Ectodermal cell (in vitro differentiated cells): ENCODE results near the gene ELMOD1.

Experiments
- H3K27ac ChIP-seq: 2 replicates; pipeline ENCODE4 v1.7.0; 2013; ENCODE audit warnings: mild to moderate bottlenecking, low read depth, low read length; ENCODE audit not compliant: insufficient read depth, poor library complexity, severe bottlenecking
- H3K27me3 ChIP-seq: 2 replicates; pipeline ENCODE4 v1.7.0; 2013; ENCODE audit warnings: mild to moderate bottlenecking, low read length; ENCODE audit not compliant: insufficient read depth, control insufficient read depth, poor library complexity, severe bottlenecking
- H3K36me3 ChIP-seq: one replicate; pipeline ENCODE4 v1.7.0; 2013; ENCODE audit warnings: low read length; ENCODE audit not compliant: control insufficient read depth, insufficient read depth
- H3K4me1 ChIP-seq: one replicate; pipeline ENCODE4 v1.7.0; 2013; ENCODE audit warnings: low read length; ENCODE audit not compliant: control insufficient read depth, insufficient read depth
- H3K4me3 ChIP-seq: 2 replicates; pipeline ENCODE4 v1.7.0; 2013; ENCODE audit warnings: low read depth, low read length, control low read depth; ENCODE audit not compliant: insufficient read depth
- H3K9me3 ChIP-seq: 2 replicates; pipeline ENCODE4 v1.7.0; 2013; ENCODE audit warnings: mild to moderate bottlenecking, low read length, moderate library complexity; ENCODE audit not compliant: control insufficient read depth
- WGBS, 2 experiments: methylation state at CpG; one replicate each; pipeline ENCODE4 v1.1.7; 2013; ENCODE audit warnings: missing lambda C conversion rate in 2 of 2; 5-methylcytosine and 5-hydroxymethylcytosine counted together

ELMOD1 gene

GRCh38 chr11:107606141-107606540 lies 15.2 kb downstream of the ELMOD1 start:
- H3K27me3 ChIP-seq, result peaks cover 6% of the 10 kb centered on the region
- no peak overlapping the region for H3K27ac ChIP-seq
- H3K4me1 ChIP-seq, result peaks cover 6% of the 10 kb centered on the region
- H3K4me3 ChIP-seq, result no peak overlapping the region
- H3K9me3 ChIP-seq, result no peaks in the 10 kb centered on the region
- H3K36me3 ChIP-seq, result no peaks in the 10 kb centered on the region
- WGBS, 2 experiments, result 75 to 85% methylated on average over 3 of the region's 3 CpGs

GRCh38 chr11:107608809-107609208 lies 17.9 kb downstream of the ELMOD1 start:
- H3K4me3 ChIP-seq, result no peak overlapping the region
- WGBS, 2 experiments, result 55 to 58% methylated on average over 2 of the region's 2 CpGs
- no peaks in the 10 kb centered on the region for H3K9me3 ChIP-seq
- no peak overlapping the region for H3K27ac ChIP-seq
- H3K36me3 ChIP-seq, result no peaks in the 10 kb centered on the region
- H3K27me3 ChIP-seq, result peaks cover 6% of the 10 kb centered on the region
- peaks cover 6% of the 10 kb centered on the region for H3K4me1 ChIP-seq

- H3K36me3 ChIP-seq, result no peaks in the 10 kb centered on the region
- peak overlapping the region; percentile 66 for H3K27ac ChIP-seq
- no peak overlapping the region for H3K4me3 ChIP-seq
- H3K27me3 ChIP-seq, result peaks cover 6% of the 10 kb centered on the region
- H3K4me1 ChIP-seq, result peaks cover 6% of the 10 kb centered on the region
- H3K9me3 ChIP-seq, result no peaks in the 10 kb centered on the region
- WGBS, 2 experiments, result 27 to 30% methylated on average over 10 of the region's 10 CpGs
These were observed 18.7 kb downstream of the ELMOD1 start for GRCh38 chr11:107609400-107610218.

GRCh38 chr11:107612445-107612844 lies 21.5 kb downstream of the ELMOD1 start:
- peaks cover 6% of the 10 kb centered on the region for H3K4me1 ChIP-seq
- peaks cover 6% of the 10 kb centered on the region for H3K27me3 ChIP-seq
- no peak overlapping the region for H3K4me3 ChIP-seq
- no peaks in the 10 kb centered on the region for H3K9me3 ChIP-seq
- H3K36me3 ChIP-seq, result no peaks in the 10 kb centered on the region
- H3K27ac ChIP-seq, result no peak overlapping the region
- WGBS, 2 experiments, result 90 to 100% methylated on average over 2 of the region's 2 CpGs

GRCh38 chr11:107619926-107620325 lies 29.0 kb downstream of the ELMOD1 start:
- Histone ChIP-seq H3K4me3 (no peak overlapping the region), H3K36me3 (no peaks in the 10 kb centered on the region), H3K27me3 (no peaks in the 10 kb centered on the region), H3K4me1 (no peaks in the 10 kb centered on the region), H3K9me3 (no peaks in the 10 kb centered on the region), H3K27ac (no peak overlapping the region)
- WGBS, 2 experiments, result 90 to 100% methylated on average over 1 of the region's 1 CpG

- 73 to 97% methylated on average over 1 of the region's 1 CpG for WGBS, 2 experiments
- Histone ChIP-seq H3K4me1 (no peaks in the 10 kb centered on the region), H3K27ac (no peak overlapping the region), H3K4me3 (no peak overlapping the region), H3K9me3 (no peaks in the 10 kb centered on the region), H3K27me3 (no peaks in the 10 kb centered on the region), H3K36me3 (no peaks in the 10 kb centered on the region)
These were observed 30.1 kb downstream of the ELMOD1 start for GRCh38 chr11:107621081-107621480.

- Histone ChIP-seq H3K9me3 (no peaks in the 10 kb centered on the region), H3K4me3 (no peak overlapping the region), H3K4me1 (no peaks in the 10 kb centered on the region), H3K36me3 (no peaks in the 10 kb centered on the region), H3K27ac (no peak overlapping the region), H3K27me3 (no peaks in the 10 kb centered on the region)
- WGBS, 2 experiments, result 83 to 88% methylated on average over 7 of the region's 7 CpGs
These were observed 32.2 kb downstream of the ELMOD1 start for GRCh38 chr11:107623183-107623582.

- no peaks in the 10 kb centered on the region for H3K27me3 ChIP-seq
- no peak overlapping the region for H3K4me3 ChIP-seq
- no peaks in the 10 kb centered on the region for H3K4me1 ChIP-seq
- H3K9me3 ChIP-seq, result no peaks in the 10 kb centered on the region
- WGBS, 2 experiments, result 59 to 63% methylated on average over 10 of the region's 10 CpGs
- no peaks in the 10 kb centered on the region for H3K36me3 ChIP-seq
- no peak overlapping the region for H3K27ac ChIP-seq
These were observed 34.2 kb downstream of the ELMOD1 start for GRCh38 chr11:107624983-107625684.

GRCh38 chr11:107625685-107625989 lies 34.7 kb downstream of the ELMOD1 start:
- Histone ChIP-seq H3K4me1 (no peaks in the 10 kb centered on the region), H3K4me3 (no peak overlapping the region), H3K9me3 (no peaks in the 10 kb centered on the region), H3K27me3 (no peaks in the 10 kb centered on the region), H3K36me3 (no peaks in the 10 kb centered on the region), H3K27ac (no peak overlapping the region)
- WGBS, 2 experiments, result 60 to 100% methylated on average over 1 to 2 of the region's 2 CpGs

GRCh38 chr11:107631043-107631442 lies 40.1 kb downstream of the ELMOD1 start:
- no peak overlapping the region for H3K27ac ChIP-seq
- no peaks in the 10 kb centered on the region for H3K9me3 ChIP-seq
- no peaks in the 10 kb centered on the region for H3K4me1 ChIP-seq
- WGBS, 2 experiments, result 100% methylated on average over 2 of the region's 2 CpGs; no CpG with 5 or more reads in 1 of the 2 experiments
- H3K4me3 ChIP-seq, result no peak overlapping the region
- no peaks in the 10 kb centered on the region for H3K27me3 ChIP-seq
- H3K36me3 ChIP-seq, result no peaks in the 10 kb centered on the region
